ENCODE data around the gene ZNF593.

DNA sequence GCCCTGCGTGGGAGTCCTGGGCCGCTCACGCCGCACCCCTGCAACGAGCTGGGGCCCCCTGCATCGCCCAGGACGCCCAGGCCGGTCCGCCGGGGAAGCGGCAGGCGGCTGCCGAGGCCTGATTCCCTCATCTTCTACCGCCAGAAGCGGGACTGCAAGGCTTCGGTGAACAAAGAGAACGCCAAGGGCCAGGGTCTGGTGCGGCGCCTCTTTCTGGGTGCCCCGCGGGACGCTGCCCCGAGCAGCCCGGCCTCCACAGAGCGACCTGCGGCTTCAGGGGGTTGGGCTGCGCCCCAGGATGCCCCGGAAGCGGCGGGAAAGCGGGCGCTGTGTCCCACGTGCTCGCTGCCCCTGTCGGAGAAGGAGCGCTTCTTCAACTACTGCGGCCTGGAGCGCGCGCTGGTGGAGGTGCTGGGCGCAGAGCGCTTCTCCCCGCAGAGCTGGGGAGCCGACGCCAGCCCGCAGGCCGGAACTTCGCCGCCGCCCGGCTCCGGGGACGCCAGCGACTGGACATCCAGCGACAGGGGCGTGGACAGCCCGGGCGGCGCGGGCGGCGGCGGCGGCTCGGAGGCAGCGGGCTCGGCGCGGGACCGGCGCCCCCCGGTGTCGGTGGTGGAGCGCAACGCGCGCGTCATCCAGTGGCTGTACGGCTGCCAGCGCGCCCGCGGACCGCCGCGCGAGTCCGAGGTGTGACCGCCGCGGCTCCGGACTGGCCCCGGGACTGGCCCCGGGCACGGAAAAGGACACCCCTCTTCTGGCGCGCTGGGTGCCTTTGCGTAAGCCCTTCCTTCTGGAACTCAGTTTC, 8.1 kb upstream of the ZNF593 start:
- TF ChIP-seq, protein P1, sequence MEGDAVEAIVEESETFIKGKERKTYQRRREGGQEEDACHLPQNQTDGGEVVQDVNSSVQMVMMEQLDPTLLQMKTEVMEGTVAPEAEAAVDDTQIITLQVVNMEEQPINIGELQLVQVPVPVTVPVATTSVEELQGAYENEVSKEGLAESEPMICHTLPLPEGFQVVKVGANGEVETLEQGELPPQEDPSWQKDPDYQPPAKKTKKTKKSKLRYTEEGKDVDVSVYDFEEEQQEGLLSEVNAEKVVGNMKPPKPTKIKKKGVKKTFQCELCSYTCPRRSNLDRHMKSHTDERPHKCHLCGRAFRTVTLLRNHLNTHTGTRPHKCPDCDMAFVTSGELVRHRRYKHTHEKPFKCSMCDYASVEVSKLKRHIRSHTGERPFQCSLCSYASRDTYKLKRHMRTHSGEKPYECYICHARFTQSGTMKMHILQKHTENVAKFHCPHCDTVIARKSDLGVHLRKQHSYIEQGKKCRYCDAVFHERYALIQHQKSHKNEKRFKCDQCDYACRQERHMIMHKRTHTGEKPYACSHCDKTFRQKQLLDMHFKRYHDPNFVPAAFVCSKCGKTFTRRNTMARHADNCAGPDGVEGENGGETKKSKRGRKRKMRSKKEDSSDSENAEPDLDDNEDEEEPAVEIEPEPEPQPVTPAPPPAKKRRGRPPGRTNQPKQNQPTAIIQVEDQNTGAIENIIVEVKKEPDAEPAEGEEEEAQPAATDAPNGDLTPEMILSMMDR (IDR thresholded peaks at IDR 0.05), result peak in 6 of 12 donors; percentile 35 to 50 (median 44)
- TF ChIP-seq POLR2A (IDR thresholded peaks at IDR 0.05), result peak in 1 of 2 donors; percentile 64

Data from heart left ventricle (tissue), 13 donors.